Neural cell (in vitro differentiated cells): Measurements from ENCODE around the gene TRIO. TPM values are rescaled to one million over a fixed set of nuclear protein-coding genes. Genes with fewer than 3 reads are reported as not detected.
"Not testable (repeated sequence)": the region's sequence is repeated elsewhere in the genome, so short reads cannot be mapped to it uniquely, and the experiment has no call there.

Experiments
- H2AFZ ChIP-seq: fragments of 200-600, 300-800 bp; sonication (generic), shearing (Covaris generic); 2 replicates; pipeline ENCODE4 v1.6.0; 2014; ENCODE audit warnings: low read depth, mild to moderate bottlenecking, antibody characterized with exemption, low read length, moderate library complexity
- H3F3A ChIP-seq: fragments of 200-600 bp; shearing (Covaris generic); 2 replicates; pipeline ENCODE4 v1.6.1; 2016; ENCODE audit warnings: mild to moderate bottlenecking, moderate library complexity, mixed read lengths, antibody characterized with exemption, low read length; ENCODE audit not compliant: insufficient read depth, poor library complexity, severe bottlenecking
- H3K27ac ChIP-seq: fragments of 200-600, 300-800 bp; sonication (generic), shearing (Covaris generic); 2 replicates; pipeline ENCODE4 v1.5.1; 2014; ENCODE audit warnings: mild to moderate bottlenecking, low read length, moderate library complexity
- H3K27me3 ChIP-seq: fragments of 300-800, 200-600 bp; sonication (generic), shearing (Covaris generic); 2 replicates; pipeline ENCODE4 v1.6.0; 2014; ENCODE audit warnings: mild to moderate bottlenecking, low read depth, low read length, moderate library complexity; ENCODE audit not compliant: insufficient read depth
- H3K36me3 ChIP-seq: fragments of 300-800, 200-600 bp; sonication (generic), shearing (Covaris generic); 2 replicates; pipeline ENCODE4 v1.5.1; 2014; ENCODE audit warnings: mild to moderate bottlenecking, antibody characterized with exemption, low read length, moderate library complexity; ENCODE audit not compliant: insufficient read depth
- H3K4me2 ChIP-seq: fragments of 300-800, 200-600 bp; sonication (generic), shearing (Covaris generic); 2 replicates; pipeline ENCODE4 v1.6.0; 2014; ENCODE audit warnings: mild to moderate bottlenecking, low read length
- H3K4me3 ChIP-seq: fragments of 300-800, 200-600 bp; sonication (generic), shearing (Covaris generic); 2 replicates; pipeline ENCODE4 v1.5.1; 2014; ENCODE audit warnings: mild to moderate bottlenecking, low read length, moderate library complexity
- H3K79me2 ChIP-seq: fragments of 200-600 bp; shearing (Covaris generic); replicated peaks from 2 replicates; pipeline ENCODE4 v1.6.0; 2014; ENCODE audit warnings: mild to moderate bottlenecking, low read length, moderate library complexity; ENCODE audit not compliant: insufficient read depth
- H3K9ac ChIP-seq: fragments of 300-800, 200-600 bp; sonication (generic), shearing (Covaris generic); 2 replicates; pipeline ENCODE4 v1.6.1; 2016; ENCODE audit warnings: mild to moderate bottlenecking, low read length, mixed read lengths
- H3K9me2 ChIP-seq: fragments of 200-600 bp; shearing (Covaris generic); 2 replicates; pipeline ENCODE4 v1.6.1; 2016; ENCODE audit warnings: mild to moderate bottlenecking, low read length, mixed read lengths; ENCODE audit not compliant: insufficient read depth
- H3K9me3 ChIP-seq: fragments of 200-600, 300-800 bp; sonication (generic), shearing (Covaris generic); 2 replicates; pipeline ENCODE4 v1.6.1; 2016; ENCODE audit warnings: mild to moderate bottlenecking, mixed run types, low read length, moderate library complexity, mixed read lengths
- H4K20me1 ChIP-seq: fragments of 200-600 bp; shearing (Covaris generic); 2 replicates; pipeline ENCODE4 v1.6.1; 2016; ENCODE audit warnings: mild to moderate bottlenecking, mixed run types; ENCODE audit not compliant: insufficient read depth
- CTCF ChIP-seq: fragments of 450-650 bp; IDR thresholded peaks from 2 replicates; pipeline ENCODE4 v1.5.1; 2014; ENCODE audit warnings: antibody characterized with exemption, mild to moderate bottlenecking, moderate library complexity; ENCODE audit not compliant: poor library complexity, severe bottlenecking
- EP300 ChIP-seq: fragments of 450-650 bp; conservative IDR thresholded peaks from 2 replicates; pipeline ENCODE4 v1.6.1; 2014; ENCODE audit warnings: antibody characterized with exemption, mild to moderate bottlenecking, moderate library complexity; ENCODE audit not compliant: poor library complexity, severe bottlenecking
- EZH2 ChIP-seq: fragments of 200-600, 300-800 bp; shearing (Covaris generic), sonication (generic); IDR thresholded peaks from 2 replicates; pipeline ENCODE4 v1.6.1; 2014; ENCODE audit warnings: antibody characterized with exemption, low read length, borderline replicate concordance, mild to moderate bottlenecking; ENCODE audit not compliant: insufficient read depth, poor library complexity, severe bottlenecking
- MXI1 ChIP-seq: fragments of 450-650 bp; conservative IDR thresholded peaks from 2 replicates; pipeline ENCODE4 v1.6.1; 2014; ENCODE audit warnings: antibody characterized with exemption, mild to moderate bottlenecking; ENCODE audit not compliant: poor library complexity, severe bottlenecking
- POLR2AphosphoS5 ChIP-seq: IDR thresholded peaks from 2 replicates; pipeline ENCODE4 v1.6.1; 2012
- RAD21 ChIP-seq: fragments of 450-650 bp; conservative IDR thresholded peaks from 2 replicates; pipeline ENCODE4 v1.6.1; 2014; ENCODE audit warnings: antibody characterized with exemption, mild to moderate bottlenecking, moderate library complexity
- REST ChIP-seq: IDR thresholded peaks from 2 replicates; pipeline ENCODE4 v1.6.1; 2012; ENCODE audit warnings: borderline replicate concordance
- SMC3 ChIP-seq: fragments of 450-650 bp; conservative IDR thresholded peaks from 2 replicates; pipeline ENCODE4 v1.6.1; 2014; ENCODE audit warnings: antibody characterized with exemption, mild to moderate bottlenecking, moderate library complexity; ENCODE audit not compliant: poor library complexity
- TAF1 ChIP-seq: IDR thresholded peaks from 2 replicates; pipeline ENCODE4 v1.6.1; 2012; ENCODE audit warnings: low read depth
- polyA plus RNA-seq: library from polyadenylated mRNA; depleted of rRNA; stranded (reverse); fragments of >200 nt; gene quantifications from 2 replicates; pipeline ENCODE4 v1.2.3, GENCODE V29; 2014

Gene TRIO
- polyA plus RNA-seq, 1 donor from 2014 or later = 168 TPM

GRCh38 chr5:14204785-14205321 lies 61.7 kb downstream of the TRIO start:
- peaks cover 31% of the 10 kb centered on the region for H4K20me1 ChIP-seq
- TF ChIP-seq EP300 (no peak), POLR2AphosphoS5 (no peak), EZH2 (no peak), SMC3 (no peak)

GRCh38 chr5:14206028-14206725 lies 63.0 kb downstream of the TRIO start:
- Histone ChIP-seq H3K79me2 (peaks cover 88% of the 10 kb centered on the region), H3K36me3 (no peaks in the 10 kb centered on the region), H3K27ac (no peak overlapping the region), H3K27me3 (no peaks in the 10 kb centered on the region), H2AFZ (no peak overlapping the region), H3K9me2 (no peaks in the 10 kb centered on the region), H3K9ac (no peak overlapping the region), H3K4me3 (no peak overlapping the region), H3F3A (no peaks in the 10 kb centered on the region), H3K9me3 (no peaks in the 10 kb centered on the region), H4K20me1 (peaks cover 26% of the 10 kb centered on the region), H3K4me2 (no peak overlapping the region)
- TF ChIP-seq EZH2 = no peak
- TF ChIP-seq REST = no peak
- no peak for TF ChIP-seq TAF1
- no peak for TF ChIP-seq MXI1
- no peak for TF ChIP-seq SMC3
- no peak for TF ChIP-seq RAD21
- TF ChIP-seq POLR2AphosphoS5 = no peak
- TF ChIP-seq EP300 = no peak
- TF ChIP-seq CTCF = no peak

More at GRCh38 chr5:14204785-14205321, 61.7 kb downstream of the TRIO start:
- no peak overlapping the region for H3K4me3 ChIP-seq
- H3K36me3 ChIP-seq = no peaks in the 10 kb centered on the region
- H3K9me2 ChIP-seq = no peaks in the 10 kb centered on the region
- H3K27ac ChIP-seq = no peak overlapping the region
- peaks cover 86% of the 10 kb centered on the region for H3K79me2 ChIP-seq
- no peak overlapping the region for H3K4me2 ChIP-seq
- H3F3A ChIP-seq = no peaks in the 10 kb centered on the region
- H3K27me3 ChIP-seq = no peaks in the 10 kb centered on the region
- H3K9ac ChIP-seq = no peak overlapping the region
- no peak overlapping the region for H2AFZ ChIP-seq
- no peaks in the 10 kb centered on the region for H3K9me3 ChIP-seq

GRCh38 chr5:14207428-14207827 lies 64.3 kb downstream of the TRIO start:
- H3K36me3 ChIP-seq, H3K9me2 ChIP-seq, H3K9ac ChIP-seq, H3K27ac ChIP-seq, H3K4me2 ChIP-seq, H3F3A ChIP-seq, H2AFZ ChIP-seq, H3K27me3 ChIP-seq, H3K4me3 ChIP-seq, H3K9me3 ChIP-seq: not testable (repeated sequence)
- H3K79me2 ChIP-seq = peaks cover 91% of the 10 kb centered on the region
- H4K20me1 ChIP-seq = peaks cover 26% of the 10 kb centered on the region
